Astrocyte of the cerebellum (primary cell): ENCODE measurements around the gene TCF4.

Source experiments
- DNase-seq: peaks from one replicate; pipeline ENCODE4 v3.0.0-alpha.2; 2011; ENCODE audit warnings: low read depth
- H3K4me3 ChIP-seq: 2 replicates; pipeline ENCODE4 v1.5.1; 2011; ENCODE audit warnings: mild to moderate bottlenecking, low read depth, low read length, moderate library complexity
- in situ Hi-C: cut with HindIII; loops from 2 replicates; pipeline ENCODE4 v1.10.0; 2017; ENCODE audit warnings: low sequenced_read_pairs
- TF ChIP-seq, protein P1 (sequence below): IDR thresholded peaks from 2 replicates; pipeline ENCODE4 v1.5.1; 2012; ENCODE audit warnings: low read length, low read depth, moderate library complexity, mild to moderate bottlenecking; ENCODE audit errors: missing control alignments

The TCF4 gene

GRCh38 chr18:55339990-55340389, 248.0 kb downstream of the TCF4 start:
- TF ChIP-seq, protein P1, sequence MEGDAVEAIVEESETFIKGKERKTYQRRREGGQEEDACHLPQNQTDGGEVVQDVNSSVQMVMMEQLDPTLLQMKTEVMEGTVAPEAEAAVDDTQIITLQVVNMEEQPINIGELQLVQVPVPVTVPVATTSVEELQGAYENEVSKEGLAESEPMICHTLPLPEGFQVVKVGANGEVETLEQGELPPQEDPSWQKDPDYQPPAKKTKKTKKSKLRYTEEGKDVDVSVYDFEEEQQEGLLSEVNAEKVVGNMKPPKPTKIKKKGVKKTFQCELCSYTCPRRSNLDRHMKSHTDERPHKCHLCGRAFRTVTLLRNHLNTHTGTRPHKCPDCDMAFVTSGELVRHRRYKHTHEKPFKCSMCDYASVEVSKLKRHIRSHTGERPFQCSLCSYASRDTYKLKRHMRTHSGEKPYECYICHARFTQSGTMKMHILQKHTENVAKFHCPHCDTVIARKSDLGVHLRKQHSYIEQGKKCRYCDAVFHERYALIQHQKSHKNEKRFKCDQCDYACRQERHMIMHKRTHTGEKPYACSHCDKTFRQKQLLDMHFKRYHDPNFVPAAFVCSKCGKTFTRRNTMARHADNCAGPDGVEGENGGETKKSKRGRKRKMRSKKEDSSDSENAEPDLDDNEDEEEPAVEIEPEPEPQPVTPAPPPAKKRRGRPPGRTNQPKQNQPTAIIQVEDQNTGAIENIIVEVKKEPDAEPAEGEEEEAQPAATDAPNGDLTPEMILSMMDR = no peak

GRCh38 chr18:55338978-55339650, 248.9 kb downstream of the TCF4 start:
- in situ Hi-C loops = loop anchor here (25.0 kb wide), 1 partner anchor 448 kb away; no protein-coding TSS in a partner anchor
- TF ChIP-seq, protein P1 = peak; percentile 46
- no peak for DNase-seq
- H3K4me3 ChIP-seq = no peak overlapping the region

More at GRCh38 chr18:55339990-55340389, 248.0 kb downstream of the TCF4 start:
- in situ Hi-C loops = loop anchor here (25.0 kb wide), 1 partner anchor 447 kb away; no protein-coding TSS in a partner anchor
- no peak overlapping the region for H3K4me3 ChIP-seq
- DNase-seq = no peak

GRCh38 chr18:55337908-55338521, 250.0 kb downstream of the TCF4 start:
- TF ChIP-seq, protein P1 = no peak
- DNase-seq = no peak
- in situ Hi-C loops = loop anchor here (25.0 kb wide), 1 partner anchor 449 kb away; no protein-coding TSS in a partner anchor
- H3K4me3 ChIP-seq = peak overlapping the region; percentile 5

GRCh38 chr18:55337138-55337537, 250.9 kb downstream of the TCF4 start:
- no peak overlapping the region for H3K4me3 ChIP-seq
- no peak for DNase-seq
- TF ChIP-seq, protein P1 = no peak
- in situ Hi-C loops = loop anchor here (25.0 kb wide), 1 partner anchor 450 kb away; no protein-coding TSS in a partner anchor

DNA sequence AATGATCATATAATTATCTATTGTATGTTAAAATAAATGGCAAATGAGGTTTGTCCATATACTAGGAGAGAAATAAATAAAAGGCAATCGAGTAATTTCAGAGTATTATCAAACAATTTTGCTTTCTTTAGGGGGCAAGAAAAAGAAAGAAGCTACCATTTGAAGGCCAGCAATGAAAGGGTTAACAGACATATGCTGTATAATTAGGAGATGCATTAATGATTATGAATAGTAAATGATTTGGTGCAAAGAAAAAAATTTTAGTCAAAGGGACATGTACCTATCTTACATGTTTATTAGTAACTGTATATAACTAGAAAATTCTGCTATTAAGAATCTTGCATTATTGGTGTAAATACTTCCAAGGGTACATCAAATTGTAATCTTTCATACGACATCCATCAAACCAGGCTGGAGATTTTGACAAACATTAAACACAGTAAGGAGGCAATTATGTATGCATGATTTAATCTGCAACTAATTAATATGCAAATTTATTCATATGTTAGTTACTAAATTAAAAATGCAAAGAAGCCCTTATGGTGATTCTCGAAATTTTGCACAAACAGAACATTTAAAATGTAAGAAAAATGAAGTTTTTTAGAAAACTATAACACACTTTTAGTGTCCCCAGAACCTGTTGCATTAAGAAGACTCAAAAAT, 251.4 kb downstream of the TCF4 start:
- H3K4me3 ChIP-seq = no peak overlapping the region
- DNase-seq = no peak
- in situ Hi-C loops = loop anchor here (25.0 kb wide), 1 partner anchor 451 kb away; no protein-coding TSS in a partner anchor
- TF ChIP-seq, protein P1 = no peak

DNA sequence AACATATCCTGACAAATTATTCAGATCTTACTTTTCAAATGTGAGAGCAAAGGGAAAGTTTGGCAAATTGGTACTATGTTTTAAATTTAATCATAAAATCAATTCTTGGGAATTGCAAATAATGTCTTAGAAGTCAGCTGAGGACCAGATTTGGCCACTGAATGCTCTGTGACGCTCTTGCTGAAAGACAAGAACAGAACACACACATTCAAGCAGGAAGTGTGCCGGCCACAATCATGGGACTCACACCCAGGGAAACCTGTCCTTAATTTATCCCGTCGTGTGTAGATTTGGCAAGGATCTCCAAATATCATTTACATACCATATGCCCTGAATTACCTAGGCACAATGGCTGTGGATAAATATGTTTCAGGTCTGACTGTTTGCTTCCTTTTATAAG, 253.1 kb downstream of the TCF4 start:
- in situ Hi-C loops = loop anchor here (25.0 kb wide), 1 partner anchor 452 kb away; no protein-coding TSS in a partner anchor
- TF ChIP-seq, protein P1 = no peak
- DNase-seq = no peak
- no peak overlapping the region for H3K4me3 ChIP-seq
